Suppressor macrophage treated with lipopolysaccharide for 1 hour (primary cell): ENCODE measurements around the gene RAD51AP1.

Experiments
- DNase-seq, 3 donors: peaks; one replicate each; pipeline ENCODE4 v3.0.0-alpha.2; 2020 to 2022

The RAD51AP1 gene

GRCh38 chr12:4595881-4596280 is 57.2 kb downstream of the RAD51AP1 start:
- no peak for DNase-seq

- DNase-seq, result no peak
Measured at GRCh38 chr12:4603421-4603820, 64.7 kb downstream of the RAD51AP1 start.

- no peak for DNase-seq
Measured at GRCh38 chr12:4603946-4604345, 65.3 kb downstream of the RAD51AP1 start.

GRCh38 chr12:4604684-4605193 is 66.0 kb downstream of the RAD51AP1 start:
- DNase-seq, result peak; percentile 92 to 94 (median 92)

GRCh38 chr12:4607056-4607455 is 68.4 kb downstream of the RAD51AP1 start:
- DNase-seq, result no peak

- no peak for DNase-seq
Measured at GRCh38 chr12:4609071-4609470, 70.4 kb downstream of the RAD51AP1 start.
